ENCODE results near the gene ASIC1. TPM values are rescaled to one million over a fixed set of nuclear protein-coding genes. Genes with fewer than 3 reads are reported as not detected.

Gene ASIC1
- total and polyA plus RNA-seq, 2 of the 13 experiments (the other 11 are each of a cell fraction or from before 2014, with no cell fraction given) = 0.44 to 1.5 TPM

GRCh38 chr12:50082644-50083043 lies 25.2 kb downstream of the ASIC1 start (continued):
- TF ChIP-seq KIAA2018 (CRISPR knock-in tag; IDR thresholded peaks at IDR 0.05; ENCODE audit: borderline replicate concordance) (no peak), PAX8 (CRISPR knock-in tag; IDR thresholded peaks at IDR 0.05; ENCODE audit: borderline replicate concordance) (no peak), RARA (CRISPR knock-in tag; IDR thresholded peaks at IDR 0.05) (peak; percentile 51; the same call in 1 of the 2 replicates), MAZ (IDR thresholded peaks at IDR 0.05; ENCODE audit: borderline replicate concordance, low read depth, low read length) (peak; percentile 17; the same call in 1 of the 2 replicates), MAZ (CRISPR knock-in tag; IDR thresholded peaks at IDR 0.05; ENCODE audit: low read depth) (no peak), ZBTB21 (CRISPR knock-in tag; IDR thresholded peaks at IDR 0.05) (no peak), ZNF337 (CRISPR knock-in tag; IDR thresholded peaks at IDR 0.05; ENCODE audit: borderline replicate concordance, low read depth) (no peak), SMARCC2 (IDR thresholded peaks at IDR 0.05) (no peak), ZNF121 (CRISPR knock-in tag; IDR thresholded peaks at IDR 0.05) (no peak), E2F2 (CRISPR knock-in tag; IDR thresholded peaks at IDR 0.05; ENCODE audit: borderline replicate concordance) (no peak), PHF20 (CRISPR knock-in tag; IDR thresholded peaks at IDR 0.05) (no peak), SMAD9 (CRISPR knock-in tag; IDR thresholded peaks at IDR 0.05) (no peak), ZNF281 (CRISPR knock-in tag; IDR thresholded peaks at IDR 0.05; ENCODE audit: borderline replicate concordance) (peak; percentile 31; the same call in 1 of the 2 replicates), HOXA9 (CRISPR knock-in tag; IDR thresholded peaks at IDR 0.05; ENCODE audit: borderline replicate concordance) (no peak)

All from HepG2 (cell line).